NCI-H128 (cell line): ENCODE results near the gene SMTN.

ENCODE experiments used
- DNase-seq: peaks from one replicate; lab custom pipeline; 2025; ENCODE audit not compliant: unreplicated experiment; lab: John Stamatoyannopoulos, UW

The SMTN gene

DNA sequence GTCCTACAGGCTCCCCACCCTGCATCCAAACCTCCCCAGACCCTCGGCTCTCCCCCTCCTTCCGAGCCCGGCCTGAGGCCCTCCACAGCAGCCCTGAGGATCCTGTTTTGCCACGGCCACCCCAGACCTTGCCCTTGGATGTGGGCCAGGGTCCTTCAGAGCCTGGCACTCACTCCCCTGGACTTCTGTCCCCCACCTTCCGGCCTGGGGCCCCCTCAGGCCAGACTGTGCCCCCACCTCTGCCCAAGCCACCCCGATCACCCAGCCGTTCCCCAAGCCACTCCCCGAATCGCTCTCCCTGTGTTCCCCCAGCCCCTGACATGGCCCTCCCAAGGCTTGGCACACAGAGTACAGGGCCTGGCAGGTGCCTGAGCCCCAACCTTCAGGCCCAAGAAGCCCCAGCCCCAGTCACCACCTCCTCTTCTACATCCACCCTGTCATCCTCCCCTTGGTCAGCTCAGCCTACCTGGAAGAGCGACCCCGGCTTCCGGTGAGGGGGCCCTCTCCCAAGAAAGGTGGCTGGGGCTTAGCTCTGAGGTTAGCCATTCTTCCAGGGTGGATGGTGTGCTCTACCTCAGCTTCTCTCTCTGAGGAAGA, 44.5 kb downstream of the SMTN start:
- no peak for DNase-seq

DNA sequence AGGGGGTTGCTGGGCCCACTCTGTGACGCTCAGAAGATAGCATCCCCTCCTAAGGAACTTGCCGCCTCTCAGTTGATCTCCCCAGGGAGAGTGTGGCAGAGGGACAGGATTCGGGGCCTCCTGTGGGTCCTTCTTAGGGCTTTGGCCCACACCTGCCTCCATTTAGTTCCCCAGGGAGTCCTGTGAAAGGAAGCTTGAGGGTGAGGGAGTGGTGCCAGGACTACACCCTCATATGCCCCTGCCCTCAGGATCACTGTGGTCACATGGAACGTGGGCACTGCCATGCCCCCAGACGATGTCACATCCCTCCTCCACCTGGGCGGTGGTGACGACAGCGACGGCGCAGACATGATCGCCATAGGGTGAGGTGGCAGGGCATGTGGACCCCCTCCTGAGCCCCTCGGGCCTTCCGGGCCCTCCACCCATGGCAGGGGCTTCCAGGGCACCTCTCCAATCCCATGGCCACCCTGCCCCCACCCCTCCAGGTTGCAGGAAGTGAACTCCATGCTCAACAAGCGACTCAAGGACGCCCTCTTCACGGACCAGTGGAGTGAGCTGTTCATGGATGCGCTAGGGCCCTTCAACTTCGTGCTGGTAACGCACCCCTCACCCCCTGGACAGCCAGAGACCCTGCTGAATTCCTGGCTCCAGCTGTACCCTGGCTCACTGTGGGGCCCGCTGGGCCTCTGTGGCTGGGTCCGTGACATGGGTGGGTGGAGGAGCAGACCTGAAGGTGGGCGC, 45.2 kb downstream of the SMTN start:
- DNase-seq, result no peak

DNA sequence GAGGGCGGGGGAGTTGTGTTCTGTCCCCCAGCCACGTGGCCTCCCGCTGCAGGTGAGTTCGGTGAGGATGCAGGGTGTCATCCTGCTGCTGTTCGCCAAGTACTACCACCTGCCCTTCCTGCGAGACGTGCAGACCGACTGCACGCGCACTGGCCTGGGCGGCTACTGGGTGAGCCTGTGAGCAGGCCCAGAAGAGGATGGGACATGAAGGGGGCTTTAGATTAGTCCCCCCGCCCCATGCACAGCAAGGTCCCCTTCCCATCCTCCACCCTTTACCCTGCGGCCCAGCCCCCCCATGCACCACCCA, 45.7 kb downstream of the SMTN start:
- DNase-seq, result no peak

DNA sequence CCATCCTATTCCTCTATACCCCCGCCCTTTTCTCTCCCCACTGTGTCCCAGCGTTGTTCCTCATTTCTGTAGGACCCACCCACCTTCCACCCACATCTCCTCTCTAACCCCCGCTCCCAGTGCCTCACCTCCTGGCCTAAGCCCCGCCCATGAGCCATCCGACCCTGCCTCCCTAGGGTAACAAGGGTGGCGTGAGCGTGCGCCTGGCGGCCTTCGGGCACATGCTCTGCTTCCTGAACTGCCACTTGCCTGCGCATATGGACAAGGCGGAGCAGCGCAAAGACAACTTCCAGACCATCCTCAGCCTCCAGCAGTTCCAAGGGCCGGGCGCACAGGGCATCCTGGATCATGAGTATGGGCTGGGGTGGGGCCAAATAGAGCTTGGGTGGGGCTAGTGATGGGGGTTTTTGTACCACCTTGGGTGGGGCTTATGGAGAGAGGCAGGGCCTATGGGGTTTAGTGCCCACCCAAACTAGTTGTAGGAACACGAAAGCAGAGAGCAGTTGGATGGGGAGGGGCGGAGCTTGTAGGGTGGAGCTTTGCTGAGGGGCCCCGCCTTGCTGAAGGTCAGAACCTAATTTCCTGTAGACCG, 46.2 kb downstream of the SMTN start:
- DNase-seq, result no peak

DNA sequence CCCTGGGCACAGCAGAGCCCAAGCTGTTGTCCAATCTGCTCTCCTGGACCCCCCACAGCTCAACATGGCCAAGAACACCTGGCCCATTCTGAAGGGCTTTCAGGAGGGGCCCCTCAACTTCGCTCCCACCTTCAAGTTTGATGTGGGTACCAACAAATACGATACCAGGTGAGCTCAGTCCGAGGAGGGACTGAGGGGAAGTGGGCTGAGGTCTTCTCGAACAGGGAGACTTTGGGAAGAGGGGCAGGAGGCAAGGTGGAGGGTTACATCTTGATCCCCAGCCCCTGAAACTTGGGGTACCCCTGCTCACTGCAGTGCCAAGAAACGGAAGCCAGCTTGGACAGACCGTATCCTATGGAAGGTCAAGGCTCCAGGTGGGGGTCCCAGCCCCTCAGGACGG, 47.0 kb downstream of the SMTN start:
- DNase-seq, result no peak

DNA sequence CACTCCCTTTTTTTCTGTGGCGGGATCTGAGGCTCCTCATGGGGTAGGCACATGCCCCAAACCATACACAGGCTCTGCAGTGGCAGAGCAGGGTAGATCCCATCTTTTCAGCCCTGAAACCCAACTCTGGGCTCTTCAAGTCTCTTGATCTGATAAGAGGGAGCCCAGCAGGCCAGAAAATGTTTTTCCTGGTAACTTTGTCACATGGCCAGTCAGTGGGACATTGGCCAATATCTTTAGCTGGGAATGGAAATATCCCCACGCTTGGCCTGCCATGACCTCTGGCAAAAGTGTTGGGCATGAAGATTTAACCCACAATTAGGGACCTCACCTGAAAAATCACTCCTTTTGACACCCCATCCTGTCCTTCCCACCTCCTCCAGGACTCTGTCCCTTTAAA, 49.8 kb downstream of the SMTN start:
- DNase-seq, result no peak

DNA sequence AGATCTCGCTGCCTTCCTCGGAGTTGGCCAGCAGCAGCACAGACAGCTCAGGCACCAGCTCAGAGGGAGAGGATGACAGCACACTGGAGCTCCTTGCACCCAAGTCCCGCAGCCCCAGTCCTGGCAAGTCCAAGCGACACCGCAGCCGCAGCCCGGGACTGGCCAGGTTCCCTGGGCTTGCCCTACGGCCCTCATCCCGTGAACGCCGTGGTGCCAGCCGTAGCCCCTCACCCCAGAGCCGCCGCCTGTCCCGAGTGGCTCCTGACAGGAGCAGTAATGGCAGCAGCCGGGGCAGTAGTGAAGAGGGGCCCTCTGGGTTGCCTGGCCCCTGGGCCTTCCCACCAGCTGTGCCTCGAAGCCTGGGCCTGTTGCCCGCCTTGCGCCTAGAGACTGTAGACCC, 52.8 kb downstream of the SMTN start:
- DNase-seq, result no peak

DNA sequence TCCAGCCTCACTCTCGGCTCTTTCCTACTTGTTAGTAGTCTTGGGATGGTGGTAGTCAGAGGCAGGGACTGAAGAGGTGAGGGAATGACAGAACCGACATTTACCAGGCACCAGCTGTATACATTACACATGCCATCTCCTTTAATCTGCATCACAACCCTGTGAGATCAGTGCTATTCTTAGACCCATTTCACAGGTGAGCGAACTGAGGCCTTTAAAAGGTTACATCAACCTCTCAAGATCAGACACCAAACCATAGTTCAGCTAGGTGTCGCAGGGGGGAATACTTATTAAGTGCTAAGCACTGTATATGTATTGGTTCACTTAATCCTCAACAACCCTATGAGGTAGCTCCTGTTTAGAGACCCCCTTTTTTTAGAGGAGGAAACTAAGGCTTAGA, 53.6 kb downstream of the SMTN start:
- DNase-seq, result no peak

DNA sequence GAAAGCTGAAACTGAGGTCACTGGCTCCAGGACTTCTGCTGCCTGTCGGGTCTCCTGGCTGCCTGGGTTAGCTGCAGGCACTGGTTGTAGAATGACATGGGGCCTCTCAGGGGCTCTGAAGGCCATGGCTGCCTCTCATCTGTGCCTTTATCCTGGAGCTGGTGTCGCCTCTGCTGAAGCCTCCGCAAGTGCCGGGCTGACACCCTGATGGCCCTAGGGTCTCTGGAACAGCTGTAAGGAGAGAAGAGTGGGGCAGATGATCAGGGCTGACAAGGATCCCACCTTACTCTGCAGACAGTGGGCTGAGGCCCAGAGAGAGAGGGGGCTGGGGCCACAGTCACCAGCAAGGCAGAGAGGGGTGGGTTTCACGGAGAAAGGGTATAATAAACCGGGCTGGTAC, 54.6 kb downstream of the SMTN start:
- DNase-seq, result no peak

DNA sequence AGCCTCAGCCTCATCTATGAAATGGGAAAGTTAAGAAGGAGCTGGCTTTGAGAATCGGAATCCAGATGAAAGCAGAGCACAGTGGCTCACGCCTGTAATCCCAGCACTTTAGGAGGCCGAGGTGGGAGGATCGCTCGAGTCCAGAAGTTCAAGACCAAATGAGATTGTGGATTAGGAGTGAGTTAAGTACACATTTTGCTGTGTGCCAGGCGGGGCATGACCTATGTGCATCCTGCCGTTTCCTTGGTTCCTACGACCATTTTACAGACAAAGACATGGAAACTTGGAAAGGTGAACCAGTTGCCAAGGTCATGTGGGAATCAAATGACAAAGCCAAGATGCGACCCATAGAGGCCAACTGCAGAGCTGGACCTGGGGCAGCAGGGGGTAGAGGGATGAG, 55.0 kb downstream of the SMTN start:
- no peak for DNase-seq

DNA sequence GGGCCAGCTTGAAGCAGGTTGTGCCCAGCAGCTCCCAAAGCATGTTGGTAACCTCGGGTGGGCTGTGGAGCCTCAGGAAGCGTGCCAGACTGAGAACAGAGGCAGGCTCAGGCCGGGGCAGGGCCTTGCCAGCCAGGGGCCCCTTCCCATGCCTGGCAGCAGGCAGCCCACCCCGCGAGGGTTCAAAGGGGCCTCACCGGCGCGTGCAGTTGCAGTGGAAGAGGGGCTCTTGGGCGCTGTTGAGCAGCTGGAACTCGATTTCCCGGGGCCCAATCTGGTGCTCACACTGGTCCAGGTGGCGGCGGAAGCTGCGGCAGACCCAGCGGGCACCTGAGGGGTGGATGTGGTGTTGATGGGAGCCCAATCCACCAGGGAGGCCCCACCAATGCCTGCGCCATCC, 55.6 kb downstream of the SMTN start:
- DNase-seq, result no peak

DNA sequence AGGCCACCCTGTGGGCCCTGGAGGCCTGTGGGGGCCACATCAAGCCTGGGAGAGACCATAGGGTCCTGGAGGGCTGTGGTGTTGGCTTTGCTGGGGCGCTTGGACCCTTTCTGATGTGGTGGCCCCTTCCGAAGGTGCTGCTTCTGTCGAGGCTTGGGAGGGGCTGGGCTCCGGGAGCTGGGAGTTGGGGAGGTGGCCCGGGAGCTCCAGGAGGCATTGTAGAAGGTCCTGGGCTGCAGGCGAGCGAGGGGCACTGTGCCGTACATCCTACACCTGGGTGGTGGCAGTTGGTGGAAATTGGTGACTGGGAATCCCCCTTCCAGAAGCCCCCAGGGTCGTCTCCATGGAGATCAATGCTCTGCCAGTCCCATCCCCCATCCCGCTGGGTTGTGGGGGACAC, 56.6 kb downstream of the SMTN start:
- no peak for DNase-seq

DNA sequence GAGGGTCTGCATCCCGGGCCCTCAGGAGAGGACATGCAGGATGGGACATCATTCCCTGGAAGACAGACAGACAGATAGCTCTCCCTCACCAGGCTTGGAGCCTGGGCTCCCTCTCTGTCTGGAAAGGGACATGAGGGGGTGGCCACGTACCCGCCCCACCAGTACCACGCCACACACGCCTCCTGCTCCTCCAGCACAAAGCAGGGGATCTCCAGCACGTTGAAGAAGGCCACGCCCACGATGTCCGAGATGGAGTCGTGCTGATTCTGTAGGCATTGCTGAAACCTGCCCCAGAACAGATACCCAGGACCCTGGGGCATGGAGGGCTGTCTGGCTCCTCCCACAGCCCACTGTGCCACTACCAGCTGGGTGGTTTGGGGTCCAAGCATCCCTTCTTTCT, 57.0 kb downstream of the SMTN start:
- DNase-seq, result no peak

DNA sequence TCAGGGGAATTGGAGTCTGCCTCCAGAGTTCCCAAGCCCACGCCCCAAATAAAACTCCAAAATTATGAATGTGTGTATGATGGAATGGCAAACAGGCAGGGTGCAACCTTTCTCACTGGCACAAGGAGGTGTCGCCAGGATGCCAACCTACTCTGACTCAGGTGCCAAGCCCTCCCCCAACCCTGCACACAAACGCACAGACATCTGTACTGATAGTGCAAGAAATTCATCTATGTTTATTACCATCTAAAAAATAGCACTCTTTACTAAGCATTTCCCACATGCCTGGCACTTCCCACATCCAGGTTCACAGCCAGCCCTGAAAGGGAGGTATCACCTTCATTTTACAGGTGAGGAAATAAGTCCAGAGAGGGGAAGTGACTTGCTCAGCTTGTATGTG, 57.9 kb downstream of the SMTN start:
- no peak for DNase-seq

DNA sequence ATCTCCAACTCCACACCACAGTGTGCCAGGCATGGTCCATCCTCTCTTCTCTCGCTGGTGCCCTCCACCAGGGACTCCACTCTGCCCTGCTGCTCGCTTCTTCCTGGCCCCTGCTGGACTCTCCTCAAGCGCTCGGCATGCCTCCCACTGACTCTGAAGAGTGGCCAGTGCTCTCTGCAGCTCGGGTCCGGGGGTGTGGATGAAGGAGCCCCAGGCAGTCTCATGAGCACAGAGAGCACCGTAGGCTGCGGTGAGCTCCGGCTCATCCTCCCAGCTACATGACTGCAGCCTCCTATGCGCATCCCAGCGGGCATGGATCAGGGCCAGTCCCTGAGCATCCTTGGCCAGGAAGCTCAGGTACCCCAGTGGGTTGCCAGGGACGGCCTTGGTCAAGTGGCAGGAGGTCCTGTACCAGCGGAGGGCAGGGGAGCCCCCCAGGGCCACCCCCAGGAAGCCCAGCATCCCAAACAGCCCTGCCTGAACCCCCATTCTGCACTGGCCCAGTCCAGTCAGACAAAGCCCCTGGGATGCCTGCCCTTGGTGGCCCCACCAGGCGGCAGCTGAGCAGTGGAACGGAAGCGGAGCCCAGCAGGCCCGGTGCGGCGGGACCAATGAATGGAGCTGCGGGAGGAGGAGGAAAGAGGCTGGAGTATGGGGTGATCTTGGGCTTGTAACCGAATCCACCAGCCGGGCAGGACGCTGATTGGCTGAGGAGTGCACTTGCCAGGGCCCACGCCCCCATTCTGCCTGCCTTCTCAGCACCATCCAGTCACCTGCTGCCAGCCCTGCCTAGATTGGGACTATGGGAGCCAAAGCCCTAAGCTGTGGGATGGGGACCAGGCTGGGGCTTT, 59.0 kb downstream of the SMTN start, which contains the start of gene PLA2G3:
PLA2G3 (minus strand) TSS at position 643 of the 851 bp plus-strand sequence; CDS start at position 489, 154 bp downstream.
- DNase-seq, result peak; percentile 76

DNA sequence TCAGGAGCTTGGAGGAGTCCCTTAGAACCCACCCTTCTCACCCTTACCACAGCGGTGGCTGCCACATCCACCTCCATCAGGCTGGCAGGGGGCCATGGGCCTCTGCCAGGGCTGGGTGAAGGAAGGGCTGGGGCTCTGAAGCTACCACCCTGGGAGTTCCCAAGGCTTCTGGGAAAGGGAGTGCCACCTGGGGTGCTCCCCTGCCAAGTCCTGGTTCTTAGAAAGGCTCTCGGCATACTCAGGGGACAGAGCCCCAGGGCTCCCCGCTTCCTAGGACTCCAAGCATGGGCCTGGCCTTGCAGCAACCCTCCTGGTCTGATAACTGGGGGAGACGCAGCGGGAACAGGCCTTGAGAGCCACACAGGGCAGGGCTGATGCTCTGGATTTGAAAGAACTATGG, 59.6 kb downstream of the SMTN start:
- DNase-seq, result no peak

DNA sequence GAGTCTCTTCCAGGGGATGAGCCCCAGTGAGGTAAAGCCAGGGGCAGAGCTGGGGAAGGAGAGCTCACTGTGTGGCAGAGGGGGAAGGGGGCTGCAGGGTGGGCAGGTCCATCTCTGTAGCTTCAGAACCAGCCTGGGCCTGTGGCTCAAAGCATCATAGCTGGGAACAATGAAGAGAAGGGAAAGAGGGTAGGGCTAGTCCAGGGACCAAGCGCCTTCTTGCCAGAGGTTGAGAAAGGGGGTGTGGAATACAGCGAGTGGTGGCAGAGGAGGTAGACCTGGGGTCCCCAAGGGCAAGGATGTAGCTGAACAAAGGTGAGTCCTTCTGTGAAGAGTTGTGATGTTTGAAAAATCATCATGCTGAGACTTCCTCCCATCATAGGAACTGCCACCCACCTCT, 60.4 kb downstream of the SMTN start:
- no peak for DNase-seq

DNA sequence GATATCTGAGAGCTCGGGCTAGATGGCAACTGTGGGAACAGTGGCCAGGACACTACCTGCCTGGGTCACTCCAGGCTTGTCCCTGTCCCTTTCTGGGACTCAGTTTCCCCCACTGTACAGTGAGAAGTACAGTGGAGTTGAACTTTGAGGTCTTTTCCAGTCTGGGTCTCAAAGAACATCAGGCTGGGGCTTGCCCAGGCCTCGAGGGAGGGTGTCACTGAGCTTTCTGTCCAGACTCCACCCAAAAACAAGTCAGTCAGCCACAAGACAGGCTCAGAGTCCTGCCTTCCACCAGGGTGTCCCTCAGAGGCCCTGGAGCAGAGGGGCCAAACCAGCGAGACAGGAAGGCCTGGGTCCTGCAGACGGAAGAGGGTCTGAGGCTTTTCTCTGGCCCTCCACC, 61.2 kb downstream of the SMTN start:
- no peak for DNase-seq

DNA sequence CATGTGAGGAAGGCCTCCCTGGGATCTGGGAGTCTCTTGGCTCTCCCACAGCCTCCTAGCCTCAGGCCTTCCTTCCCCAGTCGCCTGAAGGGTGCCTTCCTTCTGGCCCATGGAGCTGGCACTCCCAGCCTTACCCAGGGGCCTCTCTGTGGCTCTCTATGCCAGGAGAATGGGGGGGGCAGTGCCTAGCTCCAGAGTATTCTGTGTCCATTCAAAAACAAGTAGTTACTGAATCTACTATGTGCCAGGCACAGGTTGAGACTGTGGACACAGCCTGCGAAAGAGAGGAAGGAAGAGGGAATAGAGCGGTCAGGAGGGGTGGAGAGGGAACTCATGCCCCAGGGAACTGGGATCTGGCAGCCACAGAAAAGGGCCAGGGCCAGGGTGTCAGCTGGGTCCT, 61.9 kb downstream of the SMTN start:
- DNase-seq, result no peak

DNA sequence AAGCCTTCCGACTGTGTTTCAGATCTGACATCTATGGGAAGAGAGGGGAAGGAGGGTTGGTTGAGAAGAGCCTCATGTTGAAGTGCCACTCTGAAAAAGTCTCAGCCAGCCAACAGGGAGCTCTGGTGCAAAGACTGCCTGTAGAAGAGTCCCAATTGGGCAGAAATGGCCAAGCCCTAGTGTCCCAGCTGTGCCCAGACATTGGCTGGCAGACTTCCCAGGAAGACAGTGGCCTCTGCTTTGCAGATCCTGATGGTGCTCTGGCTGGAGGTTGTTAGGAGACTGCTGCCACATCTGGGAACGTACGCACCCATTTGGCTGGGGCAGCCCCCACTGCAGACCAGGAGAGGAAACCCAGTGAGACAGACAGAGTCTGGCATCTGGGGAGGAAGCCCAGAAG, 62.4 kb downstream of the SMTN start:
- no peak for DNase-seq

DNA sequence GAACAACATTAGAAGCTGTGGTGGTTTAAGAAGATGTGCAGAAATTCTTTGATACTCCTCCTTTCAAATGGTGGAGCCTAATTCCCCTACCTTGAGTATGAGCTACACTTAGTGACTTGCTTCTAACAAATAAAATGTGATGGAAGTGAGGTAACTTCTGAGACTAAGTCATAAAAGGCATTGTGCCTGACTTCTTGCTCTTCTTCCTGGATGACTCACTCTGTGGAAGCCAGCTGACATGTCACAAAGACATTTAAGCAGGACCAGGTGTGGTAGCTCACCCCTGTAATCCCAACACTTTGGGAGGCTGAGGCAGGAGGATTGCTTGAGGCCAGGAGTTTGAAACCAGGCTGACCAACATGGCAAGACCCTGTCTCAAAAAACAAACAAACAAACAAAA, 63.1 kb downstream of the SMTN start:
- DNase-seq, result no peak

DNA sequence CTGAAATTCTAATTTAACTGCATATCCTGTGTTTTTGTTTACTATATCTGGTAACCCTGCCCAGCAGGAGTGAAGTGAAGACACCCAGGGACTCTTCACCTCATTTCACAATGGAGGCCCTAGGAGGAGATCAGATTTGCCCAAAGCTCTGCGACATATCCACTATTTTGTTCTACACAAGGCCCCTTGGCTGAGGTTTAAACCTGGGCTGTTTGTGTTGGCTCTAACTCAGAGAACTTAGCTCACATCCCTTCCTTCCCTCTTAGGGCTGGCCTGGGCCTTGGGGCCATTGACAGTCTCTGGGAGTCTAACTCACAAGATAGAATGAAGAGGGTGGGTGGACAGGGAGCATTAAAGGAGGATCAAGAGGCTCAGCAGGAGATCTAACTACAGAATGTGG, 67.4 kb downstream of the SMTN start:
- DNase-seq, result no peak
